HG03066 (cell line): ENCODE measurements around the gene EAF1.
"Not testable (repeated sequence)": the region's sequence is repeated elsewhere in the genome, so short reads cannot be mapped to it uniquely, and the experiment has no call there.

Source experiments
- ATAC-seq: cut with Tn5 transposase; IDR thresholded peaks from one replicate; pipeline ENCODE4 v1.9.1; 2021; ENCODE audit warnings: low read depth; ENCODE audit not compliant: unreplicated experiment

The EAF1 gene

DNA sequence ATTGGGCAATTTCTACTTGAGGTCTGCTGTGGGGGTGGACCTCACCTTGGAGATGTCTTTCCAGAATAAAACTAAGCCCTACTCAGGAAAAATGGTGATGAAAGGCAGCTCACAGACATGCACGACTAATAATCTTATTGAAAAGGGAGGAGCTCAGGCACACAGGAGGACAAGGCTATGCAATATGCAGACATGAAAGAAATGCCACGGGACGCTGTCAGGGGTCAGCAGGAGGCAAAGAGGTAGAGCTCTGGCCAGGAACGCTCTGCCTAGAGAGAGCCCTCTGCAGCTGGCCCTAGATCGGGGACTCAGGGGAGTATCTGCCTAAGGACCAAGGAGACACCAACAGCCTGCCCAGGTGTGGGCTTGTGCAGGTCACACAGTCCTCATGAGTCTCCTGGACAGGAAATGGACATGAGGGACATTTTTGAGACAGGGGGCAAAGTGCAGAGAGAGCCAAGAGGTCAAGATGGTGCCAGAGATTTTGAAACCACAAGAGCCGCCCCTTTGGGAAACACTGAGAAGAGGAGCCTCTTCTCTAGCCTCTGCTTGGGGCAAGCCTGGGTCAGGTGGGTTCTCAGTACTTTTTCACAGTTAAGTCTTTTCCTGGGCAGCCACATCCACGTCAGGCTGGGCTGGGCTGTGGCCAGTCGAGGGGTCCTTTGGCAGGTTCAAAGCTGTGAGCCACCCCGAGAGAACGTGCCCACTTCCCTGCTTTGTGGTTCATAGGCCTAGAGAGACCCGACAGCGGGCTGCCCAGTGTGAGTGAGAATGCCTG, 23.2 kb downstream of the EAF1 start:
- ATAC-seq: no peak

DNA sequence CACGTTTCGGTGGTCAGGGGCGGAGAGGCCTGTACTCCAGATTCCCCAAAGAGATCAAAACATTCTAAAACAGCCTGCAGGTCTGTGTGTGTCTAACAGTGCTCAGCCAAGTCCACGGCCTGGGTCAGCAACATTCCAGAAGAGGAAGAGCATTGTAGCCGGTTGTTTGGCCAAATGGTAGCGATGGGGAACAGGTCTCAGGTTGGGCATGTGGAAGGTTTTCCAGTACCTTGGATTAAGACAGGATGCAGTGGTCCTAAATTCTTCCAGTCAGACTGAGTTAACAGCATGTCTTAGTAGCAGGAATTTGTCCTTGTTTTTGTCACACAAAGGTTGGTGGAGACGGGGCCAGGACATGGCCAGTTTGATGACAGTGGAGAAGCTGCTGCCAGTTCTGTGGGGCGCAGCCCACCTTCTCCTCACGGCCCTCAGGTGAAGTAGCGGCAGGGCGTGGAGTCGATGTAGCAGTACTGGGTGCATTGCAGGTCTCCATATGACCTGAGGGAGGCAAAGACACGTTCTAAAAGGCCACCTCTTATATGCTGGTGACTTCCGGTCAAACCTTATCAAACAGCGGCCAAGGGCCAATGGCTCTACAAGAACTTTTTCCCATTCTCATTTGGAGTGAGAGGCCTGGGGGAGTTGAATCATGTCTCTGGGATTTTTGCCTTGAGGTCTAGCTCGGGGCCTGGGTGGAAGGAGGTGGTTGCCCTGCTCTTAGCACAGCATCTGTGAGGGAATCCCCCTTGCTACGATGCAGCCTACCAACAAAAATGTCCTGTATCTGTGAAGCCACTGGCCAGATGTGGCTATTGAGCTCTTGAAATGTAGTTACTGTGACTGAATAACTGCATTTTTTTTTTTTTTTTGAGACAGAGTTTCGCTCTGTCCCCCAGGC, 24.1 kb downstream of the EAF1 start:
- no peak for ATAC-seq

DNA sequence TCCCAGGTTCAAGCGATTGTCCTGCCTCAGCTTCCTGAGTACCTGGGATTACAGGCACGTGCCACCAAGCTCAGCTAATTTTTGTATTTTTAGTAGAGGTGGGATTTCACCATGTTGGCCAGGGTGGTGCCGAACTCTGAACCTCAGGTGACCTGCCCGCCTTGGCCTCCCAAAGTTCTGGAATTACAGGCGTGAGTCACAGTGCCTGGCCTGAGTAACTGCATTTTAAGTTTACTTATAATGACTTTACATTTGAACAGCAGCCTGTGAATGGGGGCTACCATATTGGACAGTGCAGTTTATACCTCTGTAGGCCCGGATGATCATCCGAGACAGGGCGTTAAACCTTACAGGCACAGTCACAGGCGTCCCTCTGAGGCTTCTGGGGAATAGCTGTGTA, 24.8 kb downstream of the EAF1 start:
- ATAC-seq: no peak

DNA sequence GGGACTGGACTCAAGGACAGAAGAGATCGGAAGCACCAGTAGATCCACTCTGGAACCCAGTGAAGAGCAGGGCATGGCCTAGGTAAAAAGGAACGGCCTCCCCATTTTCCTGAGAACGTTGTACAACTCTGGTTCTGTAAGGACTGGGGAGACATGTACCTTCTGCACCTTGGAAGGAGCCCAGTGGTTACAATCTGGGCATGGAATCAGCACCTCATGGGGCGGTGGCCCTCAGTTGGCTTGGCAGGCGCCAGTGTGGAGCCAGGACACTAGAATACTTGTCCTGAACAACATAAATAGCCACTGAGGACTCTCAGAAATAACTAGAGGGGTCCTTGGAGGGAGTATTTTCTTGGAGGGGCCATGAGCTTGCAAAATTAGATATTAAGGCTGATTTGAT, 25.6 kb downstream of the EAF1 start:
- ATAC-seq: no peak

DNA sequence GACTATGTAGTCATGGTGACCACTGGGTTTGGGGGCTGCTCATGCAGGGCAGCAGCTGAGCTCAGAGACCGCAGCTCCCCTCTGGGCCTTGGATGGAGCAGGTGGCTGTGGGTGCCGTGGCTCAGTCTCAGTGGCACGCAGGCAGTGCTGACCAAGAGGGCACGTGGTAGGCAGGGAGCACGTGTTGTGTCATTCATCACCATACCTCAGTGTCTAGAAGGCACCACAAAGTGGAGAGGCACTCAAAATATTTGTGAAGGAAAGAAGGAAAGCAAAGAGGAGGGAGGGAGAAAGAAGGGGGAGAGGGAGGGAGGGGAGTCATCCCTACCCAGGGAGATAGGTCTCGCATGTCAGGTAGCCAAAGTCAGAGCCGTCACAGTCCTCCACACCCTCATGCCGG, 26.1 kb downstream of the EAF1 start:
- no peak for ATAC-seq

DNA sequence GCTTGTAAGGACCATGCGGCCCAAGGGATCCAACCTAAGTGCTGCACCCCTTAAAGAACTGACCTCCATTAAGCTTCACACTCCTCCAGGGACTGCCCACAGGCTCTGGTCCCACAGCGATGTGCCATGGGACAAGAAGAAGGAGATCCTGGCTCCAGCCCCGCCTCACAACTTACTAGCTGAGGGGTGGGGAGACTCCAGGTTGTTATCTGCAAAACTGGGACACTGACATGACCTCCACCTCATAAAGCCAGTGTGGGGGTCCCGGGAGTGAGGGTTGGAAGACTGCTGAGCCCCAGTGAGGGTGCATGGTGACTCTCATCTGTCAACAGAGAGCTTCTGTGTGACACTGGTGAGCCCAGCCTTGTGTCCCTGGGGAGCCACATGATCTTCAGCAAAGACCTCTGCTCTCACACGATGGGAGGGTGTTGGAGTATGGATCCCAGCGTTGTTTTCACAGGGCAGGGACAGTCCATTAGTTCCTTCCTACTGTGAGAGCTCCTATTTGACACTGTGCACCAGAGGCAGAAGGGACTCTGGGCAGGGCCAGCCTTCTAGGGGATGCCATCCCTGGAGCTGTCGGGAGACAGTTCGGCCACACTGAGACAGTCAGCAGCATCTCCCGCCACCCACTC, 26.7 kb downstream of the EAF1 start:
- no peak for ATAC-seq

DNA sequence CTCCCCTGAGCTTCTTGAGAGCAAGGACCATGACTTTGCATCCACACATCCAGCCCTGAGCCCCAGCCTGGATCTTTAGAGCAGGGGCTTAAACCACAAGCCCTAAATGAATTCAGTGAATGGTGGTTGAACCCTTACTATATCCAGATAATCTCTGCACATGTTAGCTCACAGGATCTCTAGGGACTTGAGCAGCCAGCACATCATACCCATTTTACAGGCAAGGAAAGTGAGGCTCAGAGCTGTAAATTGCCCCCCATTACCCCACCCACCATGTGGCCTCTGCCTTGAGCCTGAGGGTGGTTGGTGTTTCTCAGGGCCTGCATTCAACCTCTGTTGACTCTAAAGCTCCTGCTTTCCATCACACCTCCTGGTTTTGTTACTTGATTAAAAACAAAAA, 27.6 kb downstream of the EAF1 start:
- no peak for ATAC-seq

DNA sequence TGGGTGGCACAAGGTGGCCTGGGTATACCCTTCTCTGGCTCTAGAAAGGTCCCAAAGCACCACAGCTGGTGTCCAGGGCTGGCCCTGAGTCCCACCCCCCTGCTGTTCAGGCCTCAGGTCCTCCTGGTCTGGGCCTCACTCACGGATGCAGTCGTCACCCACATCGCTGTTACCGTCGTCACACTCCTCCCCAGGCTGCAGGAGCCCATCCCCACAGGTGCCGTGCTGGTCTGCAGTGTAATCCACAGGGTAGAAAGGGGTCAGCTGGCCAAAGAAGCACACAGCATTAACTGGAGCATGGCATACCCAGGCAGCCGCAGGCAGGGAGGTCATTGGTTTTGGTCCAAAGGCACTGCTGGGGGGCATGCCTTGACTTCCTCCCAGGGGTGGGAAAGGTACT, 28.4 kb downstream of the EAF1 start:
- no peak for ATAC-seq

DNA sequence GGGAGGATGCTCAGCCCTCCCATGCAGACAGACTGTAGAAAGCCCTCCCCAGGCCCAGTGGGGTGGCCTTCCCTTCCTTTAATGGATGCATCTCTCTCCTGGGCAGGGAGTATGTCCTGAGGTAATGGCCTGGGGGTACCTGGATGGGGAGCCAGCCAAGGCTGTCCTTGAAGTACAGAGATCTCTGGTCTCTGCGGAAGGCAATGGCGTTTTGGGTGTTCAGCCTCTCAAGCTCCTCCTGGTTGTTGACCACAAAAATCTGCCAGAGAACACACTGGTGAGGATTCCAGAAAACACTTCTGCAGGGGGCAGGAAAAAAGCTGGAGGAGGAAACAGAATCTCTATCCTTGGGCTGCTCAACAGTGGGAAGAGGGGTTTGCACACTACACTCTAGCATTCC, 28.9 kb downstream of the EAF1 start:
- ATAC-seq: no peak

DNA sequence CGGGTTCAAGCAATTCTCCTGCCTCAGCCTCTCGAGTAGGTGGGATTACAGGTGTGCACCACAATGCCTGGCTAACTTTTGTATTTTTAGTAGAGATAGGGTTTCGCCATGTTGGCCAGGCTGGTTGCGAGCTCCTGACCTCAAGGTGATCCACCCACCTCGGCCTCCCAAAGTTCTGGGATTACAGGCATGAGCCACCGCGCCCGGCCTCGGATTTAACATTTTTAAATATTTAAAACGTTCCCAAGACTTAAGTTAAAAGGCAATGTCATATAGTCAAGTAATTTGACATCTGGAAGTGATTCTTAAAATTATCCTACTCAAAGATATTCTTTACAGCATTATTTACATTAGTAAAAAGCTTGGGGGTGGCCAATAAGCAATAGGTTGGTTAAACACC, 29.5 kb downstream of the EAF1 start:
- ATAC-seq: not testable (repeated sequence)

DNA sequence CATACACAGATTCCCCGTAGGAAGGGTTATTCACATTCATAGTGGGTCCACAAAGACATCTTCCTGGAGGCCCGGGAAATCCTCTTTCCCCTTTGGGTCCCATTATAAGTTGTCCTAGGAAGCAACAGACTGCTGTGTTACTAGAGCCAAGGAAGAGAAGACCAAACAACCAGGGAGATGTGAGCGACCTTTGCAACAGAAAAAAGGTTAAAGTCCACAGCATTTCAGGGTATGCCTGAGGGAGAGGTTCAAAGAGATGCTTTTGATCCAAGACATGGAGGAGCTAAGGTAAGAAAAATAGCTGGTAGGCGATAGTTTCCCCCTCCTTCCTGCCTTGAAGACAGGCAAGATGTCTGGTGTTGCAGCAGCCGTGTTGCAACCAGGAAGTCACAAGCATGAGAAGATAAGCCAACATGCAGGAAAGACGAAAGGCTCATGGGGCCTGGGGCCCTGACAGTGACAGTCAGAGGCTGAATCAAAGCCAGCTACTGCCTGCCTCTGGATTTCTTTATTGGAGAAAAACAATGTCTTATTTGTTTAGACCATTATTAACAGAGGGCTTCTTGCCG, 30.9 kb downstream of the EAF1 start:
- ATAC-seq: no peak

DNA sequence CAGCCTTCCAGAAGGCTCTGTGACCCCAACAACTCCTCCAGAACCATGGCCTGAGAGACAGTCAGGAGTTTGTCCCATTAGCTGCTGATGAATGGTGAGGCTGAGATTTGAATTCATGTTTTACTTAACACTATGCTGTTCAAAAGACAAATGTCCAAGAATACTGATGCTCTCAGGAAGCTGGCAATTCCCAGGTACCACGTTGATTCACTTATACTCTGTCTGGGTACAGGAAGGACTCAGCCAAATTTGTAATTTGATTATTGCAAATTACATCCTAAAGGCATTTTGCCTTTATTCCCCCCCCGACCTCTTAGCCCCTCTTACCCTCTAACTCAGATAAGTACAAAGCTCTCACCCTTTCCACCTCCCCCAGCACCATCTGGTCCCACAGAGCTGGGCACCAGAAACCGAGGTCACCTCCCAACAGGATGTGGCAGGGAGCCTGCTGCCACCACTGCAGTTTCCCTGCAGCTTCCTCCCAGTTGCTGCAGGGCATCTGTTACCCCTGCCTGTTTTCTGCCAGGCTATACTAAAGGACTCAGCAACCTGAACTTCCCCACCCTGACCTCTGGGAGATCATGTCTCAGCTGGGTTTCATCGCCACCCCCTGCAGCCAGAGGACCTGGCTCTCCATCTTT, 33.6 kb downstream of the EAF1 start:
- no peak for ATAC-seq

DNA sequence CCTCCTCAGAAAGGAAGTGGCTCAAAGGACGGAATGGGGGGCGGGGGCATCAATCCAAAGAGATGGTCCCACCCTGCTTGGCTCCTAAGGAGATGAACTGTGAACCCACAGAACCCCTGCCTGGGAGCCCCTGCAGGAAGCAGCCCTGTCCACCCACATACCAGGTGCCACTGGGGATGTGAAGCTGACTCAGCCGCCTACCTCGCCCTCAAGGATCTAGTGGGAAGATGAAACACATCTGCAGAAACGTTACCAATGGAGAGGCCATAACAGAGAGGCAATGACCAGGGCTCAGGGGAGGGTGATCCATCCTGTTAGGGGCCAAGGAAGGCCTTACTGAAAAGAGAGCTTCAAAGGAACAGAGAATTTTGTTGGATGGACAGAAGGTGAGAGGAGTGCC, 35.1 kb downstream of the EAF1 start:
- no peak for ATAC-seq

DNA sequence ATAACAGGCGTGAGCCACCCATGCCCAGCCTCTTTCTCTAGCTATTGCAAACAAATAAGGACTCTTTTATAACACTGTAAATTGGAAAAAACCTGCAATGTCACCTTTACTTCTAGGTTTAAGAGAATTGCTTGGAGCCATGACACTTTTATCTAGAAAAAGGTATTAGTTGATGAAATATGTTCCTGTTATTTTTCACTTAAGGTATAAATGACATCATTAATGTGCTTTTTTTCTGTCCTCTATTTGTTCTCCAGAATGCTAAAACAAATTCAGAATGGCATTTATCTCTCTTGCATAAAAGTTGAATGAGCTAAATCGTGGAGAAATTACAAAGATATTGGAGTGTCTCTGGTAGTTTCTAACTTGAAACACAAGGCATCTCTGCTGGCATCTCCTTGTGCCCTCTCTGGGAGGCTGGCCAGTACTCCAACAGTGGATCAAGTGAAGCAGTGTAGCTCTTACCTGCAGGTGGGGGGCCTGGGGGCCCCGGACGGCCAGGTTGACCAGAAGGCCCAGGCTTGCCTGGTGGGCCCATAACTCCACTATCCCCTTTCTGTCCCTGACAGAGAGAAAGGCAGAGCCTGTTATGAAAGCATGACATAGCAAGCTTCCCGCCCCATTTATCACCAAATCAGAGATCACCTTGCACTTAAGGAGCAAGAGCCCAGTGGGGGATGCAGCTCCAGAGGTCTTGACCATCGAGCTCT, 38.6 kb downstream of the EAF1 start:
- ATAC-seq: no peak

DNA sequence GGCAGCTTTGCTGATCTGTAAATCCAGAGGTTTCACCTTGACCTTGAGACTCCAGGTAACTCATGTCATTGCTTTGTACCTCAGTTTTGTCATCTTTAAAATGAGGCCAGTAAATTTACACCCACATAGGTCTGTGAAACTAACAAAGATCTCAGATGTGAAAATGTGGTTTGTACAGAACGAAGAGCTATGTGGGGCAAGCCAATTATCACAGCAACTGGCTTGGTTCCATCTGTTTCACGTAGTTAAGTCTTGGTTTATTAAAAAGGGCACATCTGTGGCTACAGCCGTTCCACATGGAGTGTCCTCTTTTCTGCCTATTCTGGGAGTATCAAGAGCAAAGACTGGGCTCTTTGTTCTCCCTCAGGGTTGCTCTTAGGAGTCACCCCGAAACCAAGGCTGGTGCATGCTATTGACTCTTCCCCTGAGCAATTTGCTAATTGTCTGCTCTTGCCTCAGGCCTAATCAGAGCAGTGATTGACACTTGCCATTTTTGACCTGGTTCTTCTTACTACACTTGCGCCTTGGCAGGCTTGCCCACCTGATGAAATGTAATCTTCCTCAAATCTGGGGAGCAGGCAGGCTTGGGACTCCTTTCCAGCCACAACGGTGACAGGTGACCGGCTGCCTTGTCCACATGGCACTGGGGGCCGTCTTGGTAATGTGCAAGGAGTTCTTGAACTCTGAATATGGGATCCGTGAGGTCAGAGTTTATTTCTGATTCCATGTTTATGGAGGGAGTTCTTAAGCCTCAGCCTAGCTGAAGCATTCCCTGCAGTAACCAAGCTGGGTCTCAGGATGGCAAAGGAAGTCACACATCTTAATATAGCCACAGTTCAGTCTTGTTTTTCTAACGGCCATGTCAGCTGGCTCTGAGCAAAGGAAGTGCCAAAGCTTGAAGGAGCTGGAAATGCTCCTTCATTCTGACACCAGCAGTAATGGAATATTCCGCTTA, 40.1 kb downstream of the EAF1 start:
- ATAC-seq: no peak

DNA sequence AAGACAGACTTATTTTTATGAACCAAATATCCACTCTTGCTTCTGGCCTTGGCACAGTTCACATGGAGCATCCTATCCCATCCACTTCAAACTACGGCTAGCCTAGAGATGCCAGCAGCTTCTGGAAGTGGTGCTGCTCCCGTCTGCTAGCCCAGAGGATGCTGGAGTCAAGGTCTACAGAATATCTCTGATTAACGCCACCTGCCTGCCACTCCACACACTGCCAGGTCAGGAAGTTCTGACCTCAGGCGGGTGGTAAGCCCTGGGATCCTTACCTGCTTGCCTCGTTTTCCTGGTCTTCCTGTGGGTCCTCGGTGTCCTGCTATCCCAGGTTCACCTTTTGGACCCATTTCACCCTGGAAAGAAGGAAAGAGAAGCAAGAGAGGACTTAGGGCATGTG, 42.9 kb downstream of the EAF1 start:
- ATAC-seq: no peak

DNA sequence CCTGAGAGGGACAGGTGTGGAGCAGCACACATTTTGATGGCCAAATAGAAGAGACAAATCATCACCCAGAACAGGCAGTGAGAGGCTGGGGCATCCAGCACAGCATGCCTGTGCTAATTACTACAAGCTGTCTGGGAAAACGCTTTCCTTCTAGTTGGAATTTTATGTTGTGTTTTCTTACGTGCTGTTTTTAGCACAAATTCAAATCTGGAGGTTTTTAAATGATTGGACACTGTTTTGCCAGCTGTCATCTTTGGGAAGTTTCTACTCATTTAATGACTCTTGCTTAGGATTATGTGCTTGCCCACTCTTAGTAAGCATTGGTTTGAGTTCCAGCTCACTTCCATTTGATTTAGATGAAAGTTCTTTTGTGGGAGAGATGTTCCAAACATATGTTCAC, 43.5 kb downstream of the EAF1 start:
- no peak for ATAC-seq

DNA sequence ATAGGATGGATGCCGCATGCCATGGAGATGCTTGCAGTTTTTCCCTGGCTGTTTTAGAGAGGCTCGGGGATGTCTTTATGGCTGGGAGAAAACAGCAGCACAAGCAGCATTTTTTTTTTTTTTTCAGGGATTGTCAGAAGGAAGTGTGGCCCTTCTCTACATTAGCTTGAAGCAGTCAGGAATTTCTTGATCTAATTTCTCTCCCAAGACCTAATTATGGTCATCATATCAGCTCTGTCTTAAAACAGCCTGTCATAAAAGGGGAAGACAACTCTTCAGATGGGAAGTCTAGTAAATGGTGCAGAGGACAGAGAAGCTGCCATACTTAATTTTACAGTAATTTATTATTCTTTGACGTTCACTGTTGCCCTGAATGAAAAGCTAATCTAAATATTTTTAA, 44.5 kb downstream of the EAF1 start:
- ATAC-seq: no peak

DNA sequence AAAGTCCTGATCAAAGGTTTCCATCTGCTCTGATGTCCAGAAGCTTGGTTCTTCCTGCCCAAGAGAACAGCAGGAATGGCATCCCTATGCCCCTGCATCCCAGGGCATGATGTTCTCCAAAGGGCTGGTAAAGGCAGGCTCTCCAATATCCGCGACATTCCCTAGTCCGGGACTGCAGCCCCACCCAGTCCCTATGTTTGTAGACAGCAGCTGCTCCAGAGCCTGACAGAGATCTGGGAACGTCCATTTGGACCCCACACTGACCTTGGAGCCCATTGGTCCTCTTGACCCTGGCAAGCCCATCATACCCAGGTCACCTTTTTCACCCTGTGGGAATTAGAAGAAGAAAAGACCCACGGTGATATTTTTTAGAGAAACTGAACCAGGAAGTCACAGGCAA, 47.8 kb downstream of the EAF1 start:
- no peak for ATAC-seq
